ENCODE data around the gene GATAD2A. TPM values are rescaled to one million over a fixed set of nuclear protein-coding genes. Genes with fewer than 3 reads are reported as not detected.

GATAD2A gene
- total and polyA plus RNA-seq, 2 of the 13 experiments (the other 11 are each of a cell fraction or from before 2014, with no cell fraction given): 16.8 to 28.6 TPM

- peak; percentile 48; the same call in 1 of the 2 replicates for TF ChIP-seq MEIS2 (CRISPR knock-in tag; IDR thresholded peaks at IDR 0.05)
- peak; percentile 80; the same call in 1 of the 2 replicates for TF ChIP-seq SALL2 (CRISPR knock-in tag; IDR thresholded peaks at IDR 0.05)
- TF ChIP-seq BATF2 (CRISPR knock-in tag; IDR thresholded peaks at IDR 0.05): no peak
- TF ChIP-seq TP53 (CRISPR knock-in tag; conservative IDR thresholded peaks at IDR 0.05): no peak
- TF ChIP-seq THYN1 (CRISPR knock-in tag; IDR thresholded peaks at IDR 0.05; ENCODE audit: borderline replicate concordance, low read depth): no peak
- 0 out of 2 replicates have a peak, but pooled peaks have one; percentile 46 for TF ChIP-seq ZNF749 (CRISPR knock-in tag; IDR thresholded peaks at IDR 0.05; ENCODE audit: borderline replicate concordance)
- peak; percentile 89 for TF ChIP-seq ZNF331 (CRISPR knock-in tag; IDR thresholded peaks at IDR 0.05)
- peak; percentile 67; the same call in 1 of the 2 replicates for TF ChIP-seq ZNF337 (CRISPR knock-in tag; IDR thresholded peaks at IDR 0.05; ENCODE audit: borderline replicate concordance, low read depth)
- peak; percentile 86; the same call in 1 of the 2 replicates for TF ChIP-seq ZNF563 (CRISPR knock-in tag; IDR thresholded peaks at IDR 0.05)
- no peak for TF ChIP-seq SNAPC4 (CRISPR knock-in tag; IDR thresholded peaks at IDR 0.05)
- TF ChIP-seq ZNF574 (CRISPR knock-in tag; IDR thresholded peaks at IDR 0.05): peak; percentile 98
- peak; percentile 41; the same call in 1 of the 2 replicates for TF ChIP-seq ESRRA (CRISPR knock-in tag; IDR thresholded peaks at IDR 0.05; ENCODE audit: low read depth)
Observed at GRCh38 chr19:19515642-19516519, 110.4 kb downstream of the GATAD2A start, which contains the start of gene NDUFA13 (continued).
